ENCODE results near the gene ROR2.

ROR2 gene

GRCh38 chr9:91949946-91950664 is at the start of gene ROR2:
Gene ROR2, minus strand, starts transcription at chr9:91950228.
- Mint-ChIP-seq H3K4me1 (peaks cover 52% of the 10 kb centered on the region), H3K27ac (peak within 1 kb of the TSS; percentile 91 to 94 (median 92)), H3K27me3 (ENCODE audit: low read depth) (peaks cover 56% of the 10 kb centered on the region)

GRCh38 chr9:91995000-91995655 is 45.1 kb upstream of the ROR2 start:
- no peak overlapping the region for H3K4me3 Mint-ChIP-seq
- H3K36me3 Mint-ChIP-seq (ENCODE audit: low read depth) = no peaks in the 10 kb centered on the region
- no peak for TF ChIP-seq CTCF (IDR thresholded peaks at IDR 0.05; ENCODE audit: unreplicated experiment in 3 of 3)
- no peaks in the 10 kb centered on the region for H3K9me3 Mint-ChIP-seq
- H3K27ac Mint-ChIP-seq = no peak overlapping the region
- peaks cover 10% of the 10 kb centered on the region for H3K27me3 Mint-ChIP-seq (ENCODE audit: low read depth)
- H3K4me1 Mint-ChIP-seq = peaks cover 15% of the 10 kb centered on the region

More at GRCh38 chr9:91949946-91950664, at the start of gene ROR2:
- H3K4me3 Mint-ChIP-seq = peak within 1 kb of the TSS; percentile 89 to 96 (median 95)
- H3K36me3 Mint-ChIP-seq (ENCODE audit: low read depth) = no peaks in the 10 kb centered on the region
- TF ChIP-seq CTCF (IDR thresholded peaks at IDR 0.05; ENCODE audit: unreplicated experiment in 3 of 3) = peak; percentile 59 to 74 (median 65)
- peaks cover 2% of the 10 kb centered on the region for H3K9me3 Mint-ChIP-seq

- TF ChIP-seq CTCF (IDR thresholded peaks at IDR 0.05; ENCODE audit: unreplicated experiment in 3 of 3) = no peak
- Mint-ChIP-seq H3K9me3 (peaks cover 2% of the 10 kb centered on the region), H3K36me3 (ENCODE audit: low read depth) (no peaks in the 10 kb centered on the region)
Observed at GRCh38 chr9:91994422-91994821, 44.4 kb upstream of the ROR2 start.

GRCh38 chr9:91992461-91993041 is 42.5 kb upstream of the ROR2 start:
- no peaks in the 10 kb centered on the region for H3K36me3 Mint-ChIP-seq (ENCODE audit: low read depth)
- H3K4me3 Mint-ChIP-seq = no peak overlapping the region
- peaks cover 15% of the 10 kb centered on the region for H3K4me1 Mint-ChIP-seq
- peak overlapping the region; percentile 74 to 91 (median 85) for H3K27ac Mint-ChIP-seq
- peaks cover 10% of the 10 kb centered on the region for H3K27me3 Mint-ChIP-seq (ENCODE audit: low read depth)
- H3K9me3 Mint-ChIP-seq = peaks cover 8% of the 10 kb centered on the region
- TF ChIP-seq CTCF (IDR thresholded peaks at IDR 0.05; ENCODE audit: unreplicated experiment in 3 of 3) = no peak

More at GRCh38 chr9:91994422-91994821, 44.4 kb upstream of the ROR2 start:
- peaks cover 15% of the 10 kb centered on the region for H3K4me1 Mint-ChIP-seq
- H3K27ac Mint-ChIP-seq = no peak overlapping the region
- peaks cover 10% of the 10 kb centered on the region for H3K27me3 Mint-ChIP-seq (ENCODE audit: low read depth)
- H3K4me3 Mint-ChIP-seq = no peak overlapping the region

GRCh38 chr9:91991721-91992341 is 41.8 kb upstream of the ROR2 start:
- Mint-ChIP-seq H3K4me3 (peak overlapping the region; percentile 14 to 42 (median 36)), H3K27ac (peak overlapping the region; percentile 74 to 91 (median 85)), H3K27me3 (ENCODE audit: low read depth) (peaks cover 10% of the 10 kb centered on the region), H3K36me3 (ENCODE audit: low read depth) (no peaks in the 10 kb centered on the region), H3K4me1 (peaks cover 15% of the 10 kb centered on the region), H3K9me3 (peaks cover 8% of the 10 kb centered on the region)
- no peak for TF ChIP-seq CTCF (IDR thresholded peaks at IDR 0.05; ENCODE audit: unreplicated experiment in 3 of 3)
